ENCODE measurements around the gene KCTD20. TPM values are rescaled to one million over a fixed set of nuclear protein-coding genes. Genes with fewer than 3 reads are reported as not detected.

Gene KCTD20
- total and polyA plus RNA-seq, 2 donors: 19.5 to 49.9 TPM

GRCh38 chr6:36492621-36493020 is 49.8 kb downstream of the KCTD20 start:
- Histone ChIP-seq H3K4me1 (ENCODE audit: control insufficient read depth in 2 of 2, insufficient read depth in 2 of 2, low read length in 2 of 2) (no peaks in the 10 kb centered on the region), H3K27ac (ENCODE audit: low read depth in 1 of 2, low read length in 1 of 2) (no peak overlapping the region), H3K9me3 (ENCODE audit: control insufficient read depth in 2 of 2, insufficient read depth in 1 of 2, low read length in 1 of 2) (no peaks in the 10 kb centered on the region), H3K4me3 (ENCODE audit: low read length in 2 of 2) (no peak overlapping the region), H3K27me3 (ENCODE audit: control insufficient read depth in 2 of 2, insufficient read depth in 1 of 2, low read length in 1 of 2) (no peaks in the 10 kb centered on the region), H3K36me3 (ENCODE audit: control insufficient read depth in 2 of 2, insufficient read depth in 2 of 2, low read length in 1 of 2) (peaks cover 44 to 78% of the 10 kb centered on the region in 2 donors)
- no peak for DNase-seq (ENCODE audit: low read depth in 6 of 9, low spot score in 9 of 9)
- WGBS: 95% methylated on average over 1 of the region's 1 CpG

GRCh38 chr6:36493319-36493718 is 50.5 kb downstream of the KCTD20 start:
- 98% methylated on average over 6 of the region's 6 CpGs for WGBS
- DNase-seq (ENCODE audit: low read depth in 6 of 9, low spot score in 9 of 9): no peak
- no peaks in the 10 kb centered on the region for H3K4me1 ChIP-seq (ENCODE audit: control insufficient read depth in 2 of 2, insufficient read depth in 2 of 2, low read length in 2 of 2)
- no peak overlapping the region for H3K27ac ChIP-seq (ENCODE audit: low read depth in 1 of 2, low read length in 1 of 2)
- no peaks in the 10 kb centered on the region for H3K9me3 ChIP-seq (ENCODE audit: control insufficient read depth in 2 of 2, insufficient read depth in 1 of 2, low read length in 1 of 2)
- no peaks in the 10 kb centered on the region for H3K27me3 ChIP-seq (ENCODE audit: control insufficient read depth in 2 of 2, insufficient read depth in 1 of 2, low read length in 1 of 2)
- H3K4me3 ChIP-seq (ENCODE audit: low read length in 2 of 2): no peak overlapping the region
- peaks cover 44 to 78% of the 10 kb centered on the region in 2 donors for H3K36me3 ChIP-seq (ENCODE audit: control insufficient read depth in 2 of 2, insufficient read depth in 2 of 2, low read length in 1 of 2)

GRCh38 chr6:36493859-36494258 is 51.1 kb downstream of the KCTD20 start:
- H3K4me3 ChIP-seq (ENCODE audit: low read length in 2 of 2): no peak overlapping the region
- H3K9me3 ChIP-seq (ENCODE audit: control insufficient read depth in 2 of 2, insufficient read depth in 1 of 2, low read length in 1 of 2): no peaks in the 10 kb centered on the region
- DNase-seq (ENCODE audit: low read depth in 6 of 9, low spot score in 9 of 9): no peak
- no peaks in the 10 kb centered on the region for H3K27me3 ChIP-seq (ENCODE audit: control insufficient read depth in 2 of 2, insufficient read depth in 1 of 2, low read length in 1 of 2)
- H3K4me1 ChIP-seq (ENCODE audit: control insufficient read depth in 2 of 2, insufficient read depth in 2 of 2, low read length in 2 of 2): no peaks in the 10 kb centered on the region
- WGBS: 67% methylated on average over 2 of the region's 2 CpGs
- H3K27ac ChIP-seq (ENCODE audit: low read depth in 1 of 2, low read length in 1 of 2): no peak overlapping the region
- H3K36me3 ChIP-seq (ENCODE audit: control insufficient read depth in 2 of 2, insufficient read depth in 2 of 2, low read length in 1 of 2): peaks cover 44 to 77% of the 10 kb centered on the region in 2 donors

- WGBS: 98% methylated on average over 5 of the region's 5 CpGs
- Histone ChIP-seq H3K9me3 (ENCODE audit: control insufficient read depth in 2 of 2, insufficient read depth in 1 of 2, low read length in 1 of 2) (no peaks in the 10 kb centered on the region), H3K36me3 (ENCODE audit: control insufficient read depth in 2 of 2, insufficient read depth in 2 of 2, low read length in 1 of 2) (peaks cover 47 to 76% of the 10 kb centered on the region in 2 donors), H3K4me1 (ENCODE audit: control insufficient read depth in 2 of 2, insufficient read depth in 2 of 2, low read length in 2 of 2) (no peaks in the 10 kb centered on the region), H3K4me3 (ENCODE audit: low read length in 2 of 2) (no peak overlapping the region), H3K27ac (ENCODE audit: low read depth in 1 of 2, low read length in 1 of 2) (no peak overlapping the region), H3K27me3 (ENCODE audit: control insufficient read depth in 2 of 2, insufficient read depth in 1 of 2, low read length in 1 of 2) (no peaks in the 10 kb centered on the region)
- DNase-seq (ENCODE audit: low read depth in 6 of 9, low spot score in 9 of 9): no peak
Measured at GRCh38 chr6:36495086-36495485, 52.3 kb downstream of the KCTD20 start.

- H3K4me1 ChIP-seq (ENCODE audit: control insufficient read depth in 2 of 2, insufficient read depth in 2 of 2, low read length in 2 of 2): no peaks in the 10 kb centered on the region
- no peaks in the 10 kb centered on the region for H3K9me3 ChIP-seq (ENCODE audit: control insufficient read depth in 2 of 2, insufficient read depth in 1 of 2, low read length in 1 of 2)
- DNase-seq (ENCODE audit: low read depth in 6 of 9, low spot score in 9 of 9): no peak
- H3K27ac ChIP-seq (ENCODE audit: low read depth in 1 of 2, low read length in 1 of 2): no peak overlapping the region
- H3K4me3 ChIP-seq (ENCODE audit: low read length in 2 of 2): no peak overlapping the region
- peaks cover 35 to 66% of the 10 kb centered on the region in 2 donors for H3K36me3 ChIP-seq (ENCODE audit: control insufficient read depth in 2 of 2, insufficient read depth in 2 of 2, low read length in 1 of 2)
- no peaks in the 10 kb centered on the region for H3K27me3 ChIP-seq (ENCODE audit: control insufficient read depth in 2 of 2, insufficient read depth in 1 of 2, low read length in 1 of 2)
- WGBS: 75% methylated on average over 4 of the region's 4 CpGs
Measured at GRCh38 chr6:36499918-36500317, 57.1 kb downstream of the KCTD20 start.

GRCh38 chr6:36501686-36502085 is 58.9 kb downstream of the KCTD20 start:
- Histone ChIP-seq H3K36me3 (ENCODE audit: control insufficient read depth in 2 of 2, insufficient read depth in 2 of 2, low read length in 1 of 2) (peaks cover 19 to 65% of the 10 kb centered on the region in 2 donors), H3K4me1 (ENCODE audit: control insufficient read depth in 2 of 2, insufficient read depth in 2 of 2, low read length in 2 of 2) (no peaks in the 10 kb centered on the region), H3K9me3 (ENCODE audit: control insufficient read depth in 2 of 2, insufficient read depth in 1 of 2, low read length in 1 of 2) (no peaks in the 10 kb centered on the region), H3K4me3 (ENCODE audit: low read length in 2 of 2) (no peak overlapping the region), H3K27ac (ENCODE audit: low read depth in 1 of 2, low read length in 1 of 2) (no peak overlapping the region), H3K27me3 (ENCODE audit: control insufficient read depth in 2 of 2, insufficient read depth in 1 of 2, low read length in 1 of 2) (no peaks in the 10 kb centered on the region)
- no peak for DNase-seq (ENCODE audit: low read depth in 6 of 9, low spot score in 9 of 9)
- WGBS: 89% methylated on average over 6 of the region's 6 CpGs

GRCh38 chr6:36504181-36504580 is 61.4 kb downstream of the KCTD20 start:
- Histone ChIP-seq H3K27me3 (ENCODE audit: control insufficient read depth in 2 of 2, insufficient read depth in 1 of 2, low read length in 1 of 2) (no peaks in the 10 kb centered on the region), H3K4me1 (ENCODE audit: control insufficient read depth in 2 of 2, insufficient read depth in 2 of 2, low read length in 2 of 2) (no peaks in the 10 kb centered on the region), H3K9me3 (ENCODE audit: control insufficient read depth in 2 of 2, insufficient read depth in 1 of 2, low read length in 1 of 2) (no peaks in the 10 kb centered on the region), H3K27ac (ENCODE audit: low read depth in 1 of 2, low read length in 1 of 2) (no peak overlapping the region), H3K4me3 (ENCODE audit: low read length in 2 of 2) (no peak overlapping the region), H3K36me3 (ENCODE audit: control insufficient read depth in 2 of 2, insufficient read depth in 2 of 2, low read length in 1 of 2) (peaks cover 24 to 48% of the 10 kb centered on the region in 2 donors)
- WGBS: 98% methylated on average over 3 of the region's 3 CpGs
- no peak for DNase-seq (ENCODE audit: low read depth in 6 of 9, low spot score in 9 of 9)

GRCh38 chr6:36504982-36505381 is 62.2 kb downstream of the KCTD20 start:
- no peak for DNase-seq (ENCODE audit: low read depth in 6 of 9, low spot score in 9 of 9)
- WGBS: 95% methylated on average over 2 of the region's 2 CpGs
- Histone ChIP-seq H3K27ac (ENCODE audit: low read depth in 1 of 2, low read length in 1 of 2) (no peak overlapping the region), H3K4me3 (ENCODE audit: low read length in 2 of 2) (no peak overlapping the region), H3K9me3 (ENCODE audit: control insufficient read depth in 2 of 2, insufficient read depth in 1 of 2, low read length in 1 of 2) (peaks cover 0 to 6% of the 10 kb centered on the region in 2 donors), H3K4me1 (ENCODE audit: control insufficient read depth in 2 of 2, insufficient read depth in 2 of 2, low read length in 2 of 2) (no peaks in the 10 kb centered on the region), H3K27me3 (ENCODE audit: control insufficient read depth in 2 of 2, insufficient read depth in 1 of 2, low read length in 1 of 2) (no peaks in the 10 kb centered on the region), H3K36me3 (ENCODE audit: control insufficient read depth in 2 of 2, insufficient read depth in 2 of 2, low read length in 1 of 2) (peaks cover 24 to 48% of the 10 kb centered on the region in 2 donors)

GRCh38 chr6:36505744-36506534 is 63.1 kb downstream of the KCTD20 start:
- Histone ChIP-seq H3K9me3 (ENCODE audit: control insufficient read depth in 2 of 2, insufficient read depth in 1 of 2, low read length in 1 of 2) (peaks cover 0 to 11% of the 10 kb centered on the region in 2 donors), H3K27me3 (ENCODE audit: control insufficient read depth in 2 of 2, insufficient read depth in 1 of 2, low read length in 1 of 2) (no peaks in the 10 kb centered on the region), H3K27ac (ENCODE audit: low read depth in 1 of 2, low read length in 1 of 2) (no peak overlapping the region), H3K36me3 (ENCODE audit: control insufficient read depth in 2 of 2, insufficient read depth in 2 of 2, low read length in 1 of 2) (peaks cover 31 to 57% of the 10 kb centered on the region in 2 donors), H3K4me3 (ENCODE audit: low read length in 2 of 2) (no peak overlapping the region), H3K4me1 (ENCODE audit: control insufficient read depth in 2 of 2, insufficient read depth in 2 of 2, low read length in 2 of 2) (no peaks in the 10 kb centered on the region)
- DNase-seq (ENCODE audit: low read depth in 6 of 9, low spot score in 9 of 9): no peak
- WGBS: 95% methylated on average over 6 of the region's 6 CpGs

All from thymus (tissue), 11 donors.